Measurements from ENCODE around the gene SCN2B. TPM values are rescaled to one million over a fixed set of nuclear protein-coding genes. Genes with fewer than 3 reads are reported as not detected.

Gene SCN2B
- total RNA-seq, 2 experiments from 2014 or later, result not detected

- H3K27ac ChIP-seq (ENCODE audit: low read depth in 1 of 2, low read length in 2 of 2), result no peak overlapping the region
- H3K27me3 Mint-ChIP-seq, result no peaks in the 10 kb centered on the region
- H3K4me1 Mint-ChIP-seq (ENCODE audit: low read depth), result peaks cover 14% of the 10 kb centered on the region
- TF ChIP-seq CTCF (IDR thresholded peaks at IDR 0.05), result no peak
- H3K27ac Mint-ChIP-seq, result peak overlapping the region; percentile 74
- H3K4me3 Mint-ChIP-seq, result no peak overlapping the region
- H3K36me3 ChIP-seq (ENCODE audit: insufficient read depth, low read length), result peaks cover 66% of the 10 kb centered on the region
- peaks cover 45% of the 10 kb centered on the region for H3K36me3 Mint-ChIP-seq (ENCODE audit: low read depth)
- H3K4me3 ChIP-seq (ENCODE audit: low read length), result no peak overlapping the region
- DNase-seq (no peak), ATAC-seq (ENCODE audit: poor library complexity) (no peak)
- CTCF ChIA-PET, result no interaction called here
- POLR2A ChIA-PET, result interaction anchor here (1.0 to 1.5 kb wide), 2 partner anchors 17 to 22 kb away, joined by 4 to 13 read pairs; partner anchors contain the start of gene JAML
- H3K4me1 ChIP-seq (ENCODE audit: insufficient read depth, low read length), result peaks cover 48% of the 10 kb centered on the region
- no peaks in the 10 kb centered on the region for H3K9me3 ChIP-seq (ENCODE audit: control insufficient read depth in 1 of 2, insufficient read depth in 1 of 2, low read length in 2 of 2)
- H3K9me3 Mint-ChIP-seq, result no peaks in the 10 kb centered on the region
- H3K27me3 ChIP-seq (ENCODE audit: control insufficient read depth in 1 of 2, insufficient read depth in 2 of 2, low read length in 2 of 2), result no peaks in the 10 kb centered on the region
- intact Hi-C loops (cut with DNase I, micrococcal nuclease), result no loop called here
Measured at GRCh38 chr11:118207079-118207478, 30.6 kb upstream of the SCN2B start.

GRCh38 chr11:118206391-118207031 is 30.1 kb upstream of the SCN2B start:
- H3K36me3 Mint-ChIP-seq (ENCODE audit: low read depth), result peaks cover 39% of the 10 kb centered on the region
- DNase-seq (peak in 1 of 14 experiments; percentile 49), ATAC-seq (ENCODE audit: poor library complexity) (no peak)
- no peaks in the 10 kb centered on the region for H3K27me3 ChIP-seq (ENCODE audit: control insufficient read depth in 1 of 2, insufficient read depth in 2 of 2, low read length in 2 of 2)
- peaks cover 54% of the 10 kb centered on the region for H3K4me1 ChIP-seq (ENCODE audit: insufficient read depth, low read length)
- intact Hi-C loops (cut with DNase I, micrococcal nuclease), result no loop called here
- H3K27me3 Mint-ChIP-seq, result no peaks in the 10 kb centered on the region
- peak overlapping the region in 1 of 2 donors; percentile 15 for H3K27ac ChIP-seq (ENCODE audit: low read depth in 1 of 2, low read length in 2 of 2)
- TF ChIP-seq CTCF (IDR thresholded peaks at IDR 0.05), result no peak
- no peak overlapping the region for H3K4me3 ChIP-seq (ENCODE audit: low read length)
- CTCF ChIA-PET, result no interaction called here
- no peaks in the 10 kb centered on the region for H3K9me3 ChIP-seq (ENCODE audit: control insufficient read depth in 1 of 2, insufficient read depth in 1 of 2, low read length in 2 of 2)
- peaks cover 60% of the 10 kb centered on the region for H3K36me3 ChIP-seq (ENCODE audit: insufficient read depth, low read length)
- H3K27ac Mint-ChIP-seq, result peak overlapping the region; percentile 74
- peak overlapping the region; percentile 75 for H3K4me3 Mint-ChIP-seq
- POLR2A ChIA-PET, result interaction anchor here (1.0 to 1.9 kb wide), 3 partner anchors 10 to 23 kb away, joined by 4 to 13 read pairs (median 6); partner anchors contain the start of gene JAML
- no peaks in the 10 kb centered on the region for H3K9me3 Mint-ChIP-seq
- H3K4me1 Mint-ChIP-seq (ENCODE audit: low read depth), result peaks cover 8% of the 10 kb centered on the region

- Histone ChIP-seq H3K9me3 (ENCODE audit: control insufficient read depth in 1 of 2, insufficient read depth in 1 of 2, low read length in 2 of 2) (no peaks in the 10 kb centered on the region), H3K36me3 (ENCODE audit: insufficient read depth, low read length) (peaks cover 55% of the 10 kb centered on the region), H3K4me3 (ENCODE audit: low read length) (no peak overlapping the region), H3K4me1 (ENCODE audit: insufficient read depth, low read length) (peaks cover 61% of the 10 kb centered on the region), H3K27ac (ENCODE audit: low read depth in 1 of 2, low read length in 2 of 2) (peak overlapping the region in 1 of 2 donors; percentile 15), H3K27me3 (ENCODE audit: control insufficient read depth in 1 of 2, insufficient read depth in 2 of 2, low read length in 2 of 2) (no peaks in the 10 kb centered on the region)
- TF ChIP-seq CTCF (IDR thresholded peaks at IDR 0.05), result no peak
- no peak for ATAC-seq (ENCODE audit: poor library complexity)
- Mint-ChIP-seq H3K9me3 (no peaks in the 10 kb centered on the region), H3K27me3 (no peaks in the 10 kb centered on the region), H3K4me3 (peak overlapping the region; percentile 75), H3K27ac (peak overlapping the region; percentile 74), H3K36me3 (ENCODE audit: low read depth) (peaks cover 32% of the 10 kb centered on the region), H3K4me1 (ENCODE audit: low read depth) (peaks cover 6% of the 10 kb centered on the region)
- DNase-seq, result no peak
- ChIA-PET POLR2A (interaction anchor here (1.0 to 1.9 kb wide), 3 partner anchors 10 to 24 kb away, joined by 4 to 13 read pairs (median 6); partner anchors contain the start of gene JAML), CTCF (interaction anchor here (1.0 kb wide), 1 partner anchor 36 kb away, joined by 3 read pairs; no protein-coding TSS in a partner anchor)
- intact Hi-C loops (cut with DNase I, micrococcal nuclease), result no loop called here
Measured at GRCh38 chr11:118205606-118206378, 29.4 kb upstream of the SCN2B start.
